Stimulated activated naive B cell treated with anti-CD40 and anti-IgM and Interleukin-4, amounts not matched to agents 10 μg/mL and 1 μg/mL and 100 μg/mL, for 72 hours (primary cell): Measurements from ENCODE around the gene HRH1.
A peak's percentile ranks its signal among the peaks of the same experiment; 100 is the strongest.

Source experiments
- ATAC-seq, 2 donors: fragments of 150-1000 bp; cut with Tn5 transposase; replicated peaks; 2 replicates each; pipeline ENCODE4 v1.10.0; 2021; ENCODE audit warnings: moderate library complexity in 1 of 2
- DNase-seq: peaks from one replicate; pipeline ENCODE4 v3.0.0; 2021
- H3K27ac Mint-ChIP-seq: one replicate; pipeline ENCODE4 v1.8.0; 2022; ENCODE audit warnings: mild to moderate bottlenecking, mixed read lengths
- H3K27me3 Mint-ChIP-seq, 2 donors: one replicate each; pipeline ENCODE4 v1.8.0; 2022; ENCODE audit warnings: mixed read lengths in 2 of 2
- H3K36me3 Mint-ChIP-seq, 2 donors: one replicate each; pipeline ENCODE4 v1.8.0; 2022; ENCODE audit warnings: mixed read lengths in 2 of 2, mild to moderate bottlenecking in 1 of 2
- H3K4me1 Mint-ChIP-seq, 2 donors: one replicate each; pipeline ENCODE4 v1.8.0; 2022; ENCODE audit warnings: mixed read lengths in 2 of 2, mild to moderate bottlenecking in 1 of 2
- H3K4me3 Mint-ChIP-seq, 2 donors: one replicate each; pipeline ENCODE4 v1.8.0; 2022; ENCODE audit warnings: mild to moderate bottlenecking in 2 of 2, mixed read lengths in 2 of 2, moderate library complexity in 1 of 2
- H3K9me3 Mint-ChIP-seq, 2 donors: one replicate each; pipeline ENCODE4 v1.8.0; 2022; ENCODE audit warnings: mixed read lengths in 2 of 2, mild to moderate bottlenecking in 1 of 2

Gene HRH1

GRCh38 chr3:11134794-11135193, 19.5 kb upstream of the HRH1 start:
- Mint-ChIP-seq H3K36me3 (no peaks in the 10 kb centered on the region), H3K27ac (no peak overlapping the region), H3K27me3 (no peaks in the 10 kb centered on the region), H3K4me3 (no peak overlapping the region), H3K9me3 (peaks cover 4% of the 10 kb centered on the region in 2 donors), H3K4me1 (peaks cover 7 to 12% of the 10 kb centered on the region in 2 donors)
- ATAC-seq (peak in 1 of 2 donors; percentile 12), DNase-seq (no peak)

DNA sequence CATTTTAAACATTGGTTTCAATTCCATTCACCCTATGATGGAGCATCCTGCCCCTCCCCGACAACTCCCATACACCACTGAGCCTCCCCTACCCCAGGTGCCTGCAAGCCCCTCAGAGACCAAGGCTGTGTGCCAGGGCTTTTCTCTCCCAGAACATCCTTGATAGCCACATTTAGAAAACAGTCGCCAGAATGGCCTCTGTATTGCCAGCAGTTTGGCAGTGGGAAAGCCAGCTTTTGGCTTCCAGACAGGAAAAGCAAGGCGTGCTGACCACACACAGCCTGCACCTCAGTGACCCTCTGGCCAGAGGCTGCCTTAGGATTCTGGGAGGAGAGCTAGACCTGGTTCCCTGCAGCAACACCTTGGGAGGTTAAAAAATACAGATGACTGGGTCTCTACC, 18.2 kb upstream of the HRH1 start:
- Mint-ChIP-seq H3K4me1 (peaks cover 14 to 25% of the 10 kb centered on the region in 2 donors), H3K27ac (no peak overlapping the region), H3K27me3 (no peaks in the 10 kb centered on the region), H3K36me3 (no peaks in the 10 kb centered on the region), H3K9me3 (peaks cover 4% of the 10 kb centered on the region in 2 donors), H3K4me3 (no peak overlapping the region)
- DNase-seq (no peak), ATAC-seq (no peak)

- DNase-seq (no peak), ATAC-seq (no peak)
- H3K4me3 Mint-ChIP-seq: no peak overlapping the region
- no peaks in the 10 kb centered on the region for H3K36me3 Mint-ChIP-seq
- no peak overlapping the region for H3K27ac Mint-ChIP-seq
- no peaks in the 10 kb centered on the region for H3K27me3 Mint-ChIP-seq
- H3K9me3 Mint-ChIP-seq: peaks cover 4% of the 10 kb centered on the region in 2 donors
- peaks cover 14 to 33% of the 10 kb centered on the region in 2 donors for H3K4me1 Mint-ChIP-seq
Measured at GRCh38 chr3:11136830-11137626, 17.3 kb upstream of the HRH1 start.

DNA sequence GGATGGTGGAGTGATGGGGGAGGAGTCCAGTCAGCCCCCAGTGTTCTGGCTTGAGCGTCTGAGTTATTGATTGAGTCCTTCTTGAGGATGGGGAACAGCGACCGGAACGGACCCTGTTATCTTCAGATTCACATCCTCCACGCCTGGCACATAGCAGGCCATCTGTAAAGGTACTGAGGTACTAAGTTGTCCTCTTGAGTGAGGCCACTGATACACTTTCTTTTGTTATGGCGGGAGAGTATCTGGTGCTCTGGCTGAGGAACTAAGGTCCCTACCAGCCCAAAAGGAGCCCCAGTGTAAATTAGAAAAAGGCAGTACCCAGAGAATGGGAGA, 16.7 kb upstream of the HRH1 start:
- Mint-ChIP-seq H3K4me3 (no peak overlapping the region), H3K36me3 (no peaks in the 10 kb centered on the region), H3K9me3 (peaks cover 4% of the 10 kb centered on the region in 2 donors), H3K27ac (no peak overlapping the region), H3K4me1 (peaks cover 16 to 33% of the 10 kb centered on the region in 2 donors), H3K27me3 (no peaks in the 10 kb centered on the region)
- ATAC-seq (no peak), DNase-seq (no peak)

DNA sequence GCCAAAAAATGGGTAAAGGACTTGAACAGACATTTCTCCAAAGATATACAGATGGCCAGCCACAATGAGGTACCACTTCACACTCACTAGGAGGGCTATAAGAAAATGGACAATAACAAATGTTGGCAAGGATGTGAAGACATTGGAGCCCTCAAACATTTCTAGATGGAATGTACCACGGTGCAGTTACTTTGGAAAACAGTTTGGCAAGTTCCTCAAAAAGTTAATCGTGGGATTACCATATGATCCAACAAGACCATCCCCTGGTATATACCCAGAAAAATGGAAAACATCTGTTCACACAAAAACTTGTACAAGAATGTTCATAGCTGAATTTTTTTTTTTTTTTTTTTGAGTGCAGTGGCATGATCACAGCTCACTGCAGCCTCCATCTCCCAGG, 15.9 kb upstream of the HRH1 start:
- ATAC-seq (no peak), DNase-seq (no peak)
- Mint-ChIP-seq H3K27ac (no peak overlapping the region), H3K4me1 (peaks cover 20 to 33% of the 10 kb centered on the region in 2 donors), H3K36me3 (no peaks in the 10 kb centered on the region), H3K4me3 (no peak overlapping the region), H3K27me3 (no peaks in the 10 kb centered on the region), H3K9me3 (peaks cover 4% of the 10 kb centered on the region in 2 donors)

- Mint-ChIP-seq H3K27ac (peak overlapping the region; percentile 60), H3K4me1 (peaks cover 27 to 47% of the 10 kb centered on the region in 2 donors), H3K27me3 (peaks cover 0 to 4% of the 10 kb centered on the region in 2 donors), H3K9me3 (peaks cover 4 to 7% of the 10 kb centered on the region in 2 donors), H3K36me3 (no peaks in the 10 kb centered on the region), H3K4me3 (peak overlapping the region; percentile 5 to 42)
- DNase-seq (peak; percentile 92), ATAC-seq (peak; percentile 97)
Measured at GRCh38 chr3:11140030-11140712, 14.1 kb upstream of the HRH1 start.

DNA sequence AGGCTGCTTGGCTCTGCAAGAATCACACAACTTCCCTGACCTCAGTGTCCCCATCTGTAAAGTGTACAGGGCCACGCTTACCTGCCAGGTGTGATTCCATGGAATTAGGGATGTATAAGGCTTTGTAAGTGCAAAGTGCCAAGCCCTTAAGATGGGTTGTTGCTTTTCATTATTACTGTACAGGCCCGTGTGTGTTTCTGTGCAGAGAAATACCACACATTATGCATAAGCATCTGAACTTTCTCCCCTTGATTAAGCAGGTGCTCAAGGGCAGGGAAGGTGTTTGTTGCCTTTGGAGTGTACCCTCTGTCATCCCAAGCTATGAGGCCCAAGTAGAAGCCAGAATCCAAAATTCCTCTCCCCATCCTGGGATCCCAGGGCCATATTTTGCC, 13.6 kb upstream of the HRH1 start:
- H3K4me3 Mint-ChIP-seq: peak overlapping the region; percentile 5 to 42
- peaks cover 28 to 49% of the 10 kb centered on the region in 2 donors for H3K4me1 Mint-ChIP-seq
- peak overlapping the region; percentile 60 for H3K27ac Mint-ChIP-seq
- DNase-seq: no peak
- H3K36me3 Mint-ChIP-seq: no peaks in the 10 kb centered on the region
- ATAC-seq: peak; percentile 79 to 82
- peaks cover 4 to 8% of the 10 kb centered on the region in 2 donors for H3K9me3 Mint-ChIP-seq
- H3K27me3 Mint-ChIP-seq: peaks cover 0 to 6% of the 10 kb centered on the region in 2 donors

GRCh38 chr3:11143476-11143875, 10.8 kb upstream of the HRH1 start:
- ATAC-seq: no peak
- Mint-ChIP-seq H3K27me3 (peaks cover 6 to 7% of the 10 kb centered on the region in 2 donors), H3K4me3 (no peak overlapping the region), H3K27ac (peak overlapping the region; percentile 54), H3K4me1 (peaks cover 25 to 43% of the 10 kb centered on the region in 2 donors), H3K9me3 (peaks cover 0 to 5% of the 10 kb centered on the region in 2 donors), H3K36me3 (no peaks in the 10 kb centered on the region)
- DNase-seq: no peak

GRCh38 chr3:11144996-11145395, 9.3 kb upstream of the HRH1 start:
- ATAC-seq (no peak), DNase-seq (no peak)
- Mint-ChIP-seq H3K27ac (no peak overlapping the region), H3K4me1 (peaks cover 21 to 40% of the 10 kb centered on the region in 2 donors), H3K27me3 (peaks cover 6 to 7% of the 10 kb centered on the region in 2 donors), H3K9me3 (peaks cover 0 to 5% of the 10 kb centered on the region in 2 donors), H3K4me3 (no peak overlapping the region), H3K36me3 (no peaks in the 10 kb centered on the region)

DNA sequence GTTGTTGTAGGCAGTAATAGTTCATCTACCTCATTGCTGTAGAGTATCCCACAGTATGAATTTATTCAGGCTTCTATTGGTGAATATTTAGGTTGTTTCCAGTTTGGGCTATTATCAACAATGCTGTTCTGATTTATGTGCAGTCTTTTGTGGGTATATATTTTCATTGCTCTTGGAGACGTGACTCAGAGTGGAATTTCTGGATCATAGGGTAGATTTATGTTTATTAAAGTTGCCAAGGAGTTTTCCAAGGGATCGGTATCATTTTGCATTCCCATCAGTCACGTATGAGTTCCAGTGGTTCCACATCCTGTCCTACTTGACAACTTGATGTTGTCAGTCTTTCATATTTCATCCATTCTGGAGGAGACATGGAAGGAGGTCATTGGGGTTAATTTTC, 8.4 kb upstream of the HRH1 start:
- Mint-ChIP-seq H3K4me3 (no peak overlapping the region), H3K9me3 (peaks cover 0 to 5% of the 10 kb centered on the region in 2 donors), H3K36me3 (no peaks in the 10 kb centered on the region), H3K27ac (no peak overlapping the region), H3K4me1 (peaks cover 14 to 32% of the 10 kb centered on the region in 2 donors), H3K27me3 (peaks cover 7% of the 10 kb centered on the region in 2 donors)
- DNase-seq: no peak
- no peak for ATAC-seq

DNA sequence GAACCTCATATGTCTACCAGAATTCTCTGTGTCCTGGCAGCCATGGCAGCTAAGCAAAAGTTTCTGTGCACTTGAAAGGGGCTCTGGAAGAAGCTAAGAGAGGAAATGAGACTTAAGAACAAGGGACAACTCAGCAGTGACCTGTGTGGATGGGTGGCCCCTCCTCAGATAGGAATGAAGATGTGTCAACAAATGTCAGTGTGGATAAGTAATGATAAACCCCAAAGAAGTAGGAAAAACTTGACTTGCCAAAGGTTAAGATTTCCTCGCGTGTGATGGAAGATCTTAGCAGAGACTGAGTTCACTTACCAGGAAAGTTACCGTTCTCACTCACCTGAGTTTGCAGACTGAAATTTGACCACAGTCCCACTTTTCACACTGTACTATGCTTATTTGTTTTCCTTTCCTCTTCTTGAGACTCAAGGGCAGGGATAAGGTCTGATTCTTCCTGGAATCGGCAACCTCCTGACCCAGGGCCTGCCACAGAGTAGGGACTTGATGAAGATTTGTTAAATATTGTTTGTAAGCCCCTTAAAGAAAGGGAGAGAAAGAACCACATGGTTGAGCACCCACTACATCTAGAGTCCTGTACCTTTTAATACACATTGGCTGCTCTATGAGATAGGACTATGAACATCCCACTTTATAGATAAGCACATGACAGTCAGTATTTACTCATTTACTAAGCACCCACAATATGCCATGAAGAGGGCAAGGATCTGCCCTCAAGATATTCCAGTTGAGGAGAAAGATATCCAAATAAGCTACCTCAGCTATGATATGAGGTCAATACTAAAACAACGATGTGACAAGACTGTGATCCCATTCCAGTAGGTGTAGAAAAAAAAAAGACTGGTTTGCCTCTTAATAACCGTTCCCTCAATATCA, 7.3 kb upstream of the HRH1 start:
- no peak overlapping the region for H3K27ac Mint-ChIP-seq
- H3K4me3 Mint-ChIP-seq: no peak overlapping the region
- H3K27me3 Mint-ChIP-seq: peaks cover 7 to 11% of the 10 kb centered on the region in 2 donors
- DNase-seq: no peak
- ATAC-seq: no peak
- H3K9me3 Mint-ChIP-seq: peaks cover 0 to 5% of the 10 kb centered on the region in 2 donors
- H3K36me3 Mint-ChIP-seq: no peaks in the 10 kb centered on the region
- peaks cover 14 to 22% of the 10 kb centered on the region in 2 donors for H3K4me1 Mint-ChIP-seq

DNA sequence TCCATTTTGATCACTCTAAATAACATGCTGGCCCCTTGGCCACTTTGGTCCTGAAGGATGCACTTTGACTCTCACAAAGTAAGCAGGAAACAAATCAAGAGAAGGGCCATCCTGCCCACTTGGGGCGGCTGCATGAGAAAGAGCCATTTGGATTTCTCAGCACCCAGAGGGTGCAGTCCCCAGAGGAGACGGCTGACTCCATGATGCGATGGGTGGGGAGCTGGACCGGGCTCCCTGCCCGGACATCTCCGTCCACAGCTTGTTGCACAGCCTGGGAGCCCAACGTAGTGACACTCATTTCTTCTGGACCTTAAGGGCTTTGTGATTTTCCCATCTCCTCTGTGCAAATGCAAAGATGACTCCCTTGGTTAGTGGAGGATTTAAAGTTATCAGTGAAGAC, 4.0 kb upstream of the HRH1 start:
- peaks cover 20 to 21% of the 10 kb centered on the region in 2 donors for H3K27me3 Mint-ChIP-seq
- no peak for ATAC-seq
- no peak for DNase-seq
- H3K36me3 Mint-ChIP-seq: no peaks in the 10 kb centered on the region
- no peak overlapping the region for H3K4me3 Mint-ChIP-seq
- peaks cover 0 to 1% of the 10 kb centered on the region in 2 donors for H3K9me3 Mint-ChIP-seq
- H3K27ac Mint-ChIP-seq: no peak overlapping the region
- H3K4me1 Mint-ChIP-seq: peaks cover 10 to 21% of the 10 kb centered on the region in 2 donors

- H3K4me1 Mint-ChIP-seq: peaks cover 12 to 25% of the 10 kb centered on the region in 2 donors
- H3K36me3 Mint-ChIP-seq: no peaks in the 10 kb centered on the region
- no peak overlapping the region for H3K27ac Mint-ChIP-seq
- peaks cover 35 to 42% of the 10 kb centered on the region in 2 donors for H3K27me3 Mint-ChIP-seq
- DNase-seq (no peak), ATAC-seq (no peak)
- H3K4me3 Mint-ChIP-seq: no peak overlapping the region
- peaks cover 0 to 1% of the 10 kb centered on the region in 2 donors for H3K9me3 Mint-ChIP-seq
Measured at GRCh38 chr3:11152301-11152700, 2.0 kb upstream of the HRH1 start.

DNA sequence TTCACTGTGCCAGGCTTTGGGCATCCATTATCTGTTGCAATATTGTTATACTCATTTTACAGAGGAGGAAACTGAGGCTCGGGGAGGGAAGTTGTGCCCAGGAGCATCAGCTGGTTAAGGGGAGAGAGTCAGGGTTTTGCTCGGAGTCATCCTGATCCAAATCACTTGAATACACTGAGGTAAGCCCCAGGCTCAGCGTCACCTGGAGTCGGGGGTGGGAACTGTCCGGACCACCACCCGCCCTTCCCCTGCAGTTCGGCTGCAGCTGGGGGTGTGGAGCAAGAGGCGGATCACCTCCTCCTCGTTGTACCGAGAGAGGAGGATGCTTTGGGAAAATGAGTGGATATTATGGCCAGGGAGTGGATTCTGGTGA, 646 bp downstream of the HRH1 start:
- H3K27me3 Mint-ChIP-seq: peaks cover 35 to 39% of the 10 kb centered on the region in 2 donors
- H3K36me3 Mint-ChIP-seq: no peaks in the 10 kb centered on the region
- H3K27ac Mint-ChIP-seq: no peak overlapping the region
- H3K9me3 Mint-ChIP-seq: no peaks in the 10 kb centered on the region
- ATAC-seq (peak in 1 of 2 donors; percentile 8), DNase-seq (no peak)
- peak overlapping the region; percentile 78 to 83 for H3K4me3 Mint-ChIP-seq
- H3K4me1 Mint-ChIP-seq: peaks cover 12 to 20% of the 10 kb centered on the region in 2 donors
